HCT116 (cell line): ENCODE data around the gene CDH13. TPM values are rescaled to one million over a fixed set of nuclear protein-coding genes. Genes with fewer than 3 reads are reported as not detected.

ENCODE experiments used
- ATAC-seq: fragments of 200-7000 bp; cut with Tn5 transposase; 2 replicates; pipeline ENCODE4 v1.9.1; 2020; ENCODE audit warnings: mild to moderate bottlenecking, moderate library complexity
- BruUV-seq: library from RNA; stranded (reverse); fragments of 400-500 nt; replicated peaks from 2 replicates; lab custom pipeline; 2021; lab: Mats Ljungman, UMichigan
- CTCF ChIA-PET: fragments of 300-600 bp; sonication (Branson Sonifier 250); formaldehyde crosslinking; loops from one replicate; lab custom pipeline; 2021; ENCODE audit warnings: antibody characterized with exemption; lab: Charles Lee
- POLR2A ChIA-PET: fragments of 300-600, 350-600 bp; sonication (Branson Sonifier 250); formaldehyde crosslinking; loops from one replicate; lab custom pipeline; 2021; ENCODE audit warnings: antibody characterized with exemption; lab: Charles Lee
- RAD21 ChIA-PET, 2 experiments: fragments of 300-600 bp; sonication (Branson Sonifier 250); formaldehyde crosslinking; loops; one replicate each; lab custom pipeline; 2023; ENCODE audit warnings: low total read pairs in 2 of 2; ENCODE audit not compliant: uncharacterized antibody in 2 of 2, unreplicated experiment in 2 of 2, low non-redundant PET in 1 of 2; lab: Charles Lee
- DNase-seq: peaks from one replicate; pipeline ENCODE4 v3.0.0-alpha.2; 2010; ENCODE audit warnings: low read depth, low spot score
- H2AFZ ChIP-seq: fragments of 200-600 bp; shearing (Covaris generic), sonication (generic); 2 replicates; pipeline ENCODE4 v1.6.1; 2017; ENCODE audit warnings: low read depth, mixed run types, mixed read lengths, antibody characterized with exemption, low read length; ENCODE audit not compliant: poor library complexity, severe bottlenecking
- H3K27ac ChIP-seq: 2 replicates; pipeline ENCODE4 v1.5.1; 2012; ENCODE audit warnings: low read depth, low read length
- H3K27me3 ChIP-seq: fragments of 200-600 bp; sonication (generic); 2 replicates; pipeline ENCODE4 v1.6.1; 2016; ENCODE audit warnings: mixed run types, low read length, mixed read lengths; ENCODE audit not compliant: insufficient read depth
- H3K36me3 ChIP-seq, 2 experiments: fragments of 200-500 bp in 1 of 2; fragments of 200-600 bp in 1 of 2; sonication (Bioruptor generic) in 1 of 2; sonication (generic) in 1 of 2; 2 replicates each; pipeline versions ENCODE4 v1.5.1 to v1.6.1; 2014 to 2016; ENCODE audit warnings: low read length in 2 of 2, inconsistent platforms in 1 of 2, mixed read lengths in 1 of 2, mixed run types in 1 of 2; ENCODE audit not compliant: insufficient read depth in 2 of 2, control insufficient read depth in 1 of 2
- H3K4me1 ChIP-seq, 2 experiments: fragments of 200-600 bp in 1 of 2; sonication (generic) in 1 of 2; 2 replicates each; pipeline versions ENCODE4 v1.5.1 to v1.6.1; 2012 to 2017; ENCODE audit warnings: low read length in 2 of 2, inconsistent platforms in 1 of 2, mild to moderate bottlenecking in 1 of 2, mixed read lengths in 1 of 2, mixed run types in 1 of 2, moderate library complexity in 1 of 2; ENCODE audit not compliant: insufficient read depth in 2 of 2, control insufficient read depth in 1 of 2
- H3K4me2 ChIP-seq: fragments of 200-600 bp; sonication (generic); 2 replicates; pipeline ENCODE4 v1.6.1; 2017; ENCODE audit warnings: mixed run types, low read length, mixed read lengths
- H3K4me3 ChIP-seq, 2 experiments: fragments of 200-600 bp in 1 of 2; sonication (generic) in 1 of 2; replicated peaks in 1 of 2; 2 replicates each; pipeline ENCODE4 v1.5.1; 2011 to 2016; ENCODE audit warnings: low read length in 2 of 2, control low read depth in 1 of 2, low read depth in 1 of 2, mild to moderate bottlenecking in 1 of 2, mixed read lengths in 1 of 2, mixed run types in 1 of 2
- H3K79me2 ChIP-seq: fragments of 200-600 bp; sonication (generic); 2 replicates; pipeline ENCODE4 v1.6.1; 2017; ENCODE audit warnings: mild to moderate bottlenecking, mixed run types, low read length, moderate library complexity, mixed read lengths; ENCODE audit not compliant: insufficient read depth
- H3K9ac ChIP-seq: fragments of 200-600 bp; sonication (generic); 2 replicates; pipeline ENCODE4 v1.6.1; 2016; ENCODE audit warnings: low read length, mixed read lengths
- H3K9me2 ChIP-seq: fragments of 200-600 bp; sonication (generic), shearing (Covaris generic); 2 replicates; pipeline ENCODE4 v1.6.1; 2017; ENCODE audit warnings: mixed run types, mild to moderate bottlenecking, moderate library complexity; ENCODE audit not compliant: insufficient read depth
- H3K9me3 ChIP-seq, 2 experiments: fragments of 200-500 bp in 1 of 2; fragments of 200-600 bp in 1 of 2; sonication (Bioruptor generic) in 1 of 2; sonication (generic) in 1 of 2; 2 replicates each; pipeline ENCODE4 v1.6.1; 2014 to 2017; ENCODE audit warnings: low read length in 2 of 2, mixed read lengths in 2 of 2, inconsistent platforms in 1 of 2, low read depth in 1 of 2, mild to moderate bottlenecking in 1 of 2, mixed run types in 1 of 2, moderate library complexity in 1 of 2; ENCODE audit not compliant: control insufficient read depth in 1 of 2, insufficient read depth in 1 of 2
- H4K20me1 ChIP-seq: fragments of 200-600 bp; sonication (generic), shearing (Covaris generic); 2 replicates; pipeline ENCODE4 v1.6.1; 2017; ENCODE audit warnings: mixed run types, mild to moderate bottlenecking, moderate library complexity; ENCODE audit not compliant: insufficient read depth
- EZH2 ChIP-seq: fragments of 200-600 bp; sonication (generic); IDR thresholded peaks from 2 replicates; pipeline ENCODE4 v1.6.1; 2017; ENCODE audit warnings: antibody characterized with exemption, mixed run types
- SIN3A ChIP-seq: IDR thresholded peaks from 2 replicates; pipeline ENCODE4 v1.6.1; 2012; ENCODE audit warnings: low read depth
- TCF7L2 ChIP-seq: IDR thresholded peaks from 2 replicates; pipeline ENCODE4 v1.7.0; 2011; ENCODE audit warnings: borderline replicate concordance, inconsistent platforms; ENCODE audit not compliant: insufficient read depth, insufficient read length; ENCODE audit errors: extremely low read depth
- ZNF274 ChIP-seq: fragments of 200-500 bp; sonication (Bioruptor generic); IDR thresholded peaks from 2 replicates; pipeline ENCODE4 v1.6.1; 2014; ENCODE audit warnings: mild to moderate bottlenecking, low read depth, low read length, inconsistent platforms
- intact Hi-C: fragments of 100-400 bp; cut with micrococcal nuclease; formaldehyde crosslinking; loops from 2 replicates; pipeline ENCODE4 v1.10.0; 2022
- total RNA-seq: library from RNA; stranded (reverse); gene quantifications from one replicate; pipeline ENCODE4 v1.2.1, GENCODE V29; 2021; ENCODE audit not compliant: unreplicated experiment

CDH13 gene
- total RNA-seq, 1 experiment from 2014 or later: not detected

GRCh38 chr16:83037102-83037501 is 410.3 kb downstream of the CDH13 start:
- no peak overlapping the region for H3K27ac ChIP-seq
- H3K27me3 ChIP-seq: no peaks in the 10 kb centered on the region
- intact Hi-C loops: no loop called here
- ChIA-PET RAD21 (no interaction called here), POLR2A (no interaction called here), CTCF (no interaction called here)
- H4K20me1 ChIP-seq: no peaks in the 10 kb centered on the region
- H3K9me3 ChIP-seq: peaks cover 37 to 50% of the 10 kb centered on the region in 2 experiments; a peak in 3 of 4 replicates
- TF ChIP-seq TCF7L2: no peak
- no peak for ATAC-seq
- no peaks in the 10 kb centered on the region for H3K9me2 ChIP-seq
- no TSS peak for BruUV-seq
- H2AFZ ChIP-seq: no peak overlapping the region
- no peaks in the 10 kb centered on the region for H3K79me2 ChIP-seq
- DNase-seq: no peak
- H3K4me2 ChIP-seq: no peak overlapping the region
- H3K36me3 ChIP-seq: no peaks in the 10 kb centered on the region
- no peaks in the 10 kb centered on the region for H3K4me1 ChIP-seq
- no peak overlapping the region for H3K9ac ChIP-seq
- H3K4me3 ChIP-seq: no peak overlapping the region

GRCh38 chr16:83037884-83038283 is 411.1 kb downstream of the CDH13 start:
- no peaks in the 10 kb centered on the region for H3K79me2 ChIP-seq
- intact Hi-C loops: no loop called here
- POLR2A ChIA-PET: no interaction called here
- TF ChIP-seq EZH2 (no peak), ZNF274 (no peak), SIN3A (no peak)
- no peak for ATAC-seq
- RAD21 ChIA-PET: no interaction called here
- H3K4me1 ChIP-seq: no peaks in the 10 kb centered on the region
- CTCF ChIA-PET: no interaction called here
- no peaks in the 10 kb centered on the region for H3K36me3 ChIP-seq
- DNase-seq: no peak
- H3K27ac ChIP-seq: no peak overlapping the region
- no peak overlapping the region for H3K4me2 ChIP-seq
- no TSS peak for BruUV-seq
- no peak overlapping the region for H3K4me3 ChIP-seq
- no peaks in the 10 kb centered on the region for H3K27me3 ChIP-seq
- peaks cover 37 to 49% of the 10 kb centered on the region in 2 experiments; a peak in 3 of 4 replicates for H3K9me3 ChIP-seq
- no peaks in the 10 kb centered on the region for H4K20me1 ChIP-seq
- H3K9ac ChIP-seq: no peak overlapping the region
- no peak overlapping the region for H2AFZ ChIP-seq
- no peaks in the 10 kb centered on the region for H3K9me2 ChIP-seq
